PFSK-1 (cell line): ENCODE data around the gene TSPAN2.

ENCODE experiments used
- FOXP2 ChIP-seq: optimal IDR thresholded peaks from 2 replicates; pipeline ENCODE3; 2011; ENCODE audit warnings: borderline replicate concordance, control low read depth, inconsistent platforms; ENCODE audit not compliant: insufficient read depth; ENCODE audit errors: extremely low read length, extremely low read depth
- POLR2AphosphoS5 ChIP-seq: IDR thresholded peaks from 2 replicates; pipeline ENCODE4 v1.6.1; 2012; ENCODE audit warnings: low read depth, mild to moderate bottlenecking, control low read depth, low read length, moderate library complexity
- REST ChIP-seq, 2 experiments: IDR thresholded peaks; 2 replicates each; pipeline versions ENCODE4 v1.6.1 to v1.8.0; 2011 to 2012; ENCODE audit warnings: low read depth in 2 of 2, low read length in 2 of 2, control low read depth in 1 of 2, inconsistent platforms in 1 of 2, mild to moderate bottlenecking in 1 of 2, moderate library complexity in 1 of 2; ENCODE audit not compliant: insufficient read depth in 1 of 2
- SIN3A ChIP-seq: IDR thresholded peaks from 2 replicates; pipeline ENCODE4 v1.6.1; 2012; ENCODE audit warnings: mild to moderate bottlenecking, low read length, moderate library complexity, borderline replicate concordance; ENCODE audit not compliant: insufficient read depth
- TAF1 ChIP-seq: IDR thresholded peaks from 2 replicates; pipeline ENCODE4 v1.6.1; 2012; ENCODE audit warnings: low read length, control low read depth, borderline replicate concordance; ENCODE audit not compliant: insufficient read depth

The TSPAN2 gene

DNA sequence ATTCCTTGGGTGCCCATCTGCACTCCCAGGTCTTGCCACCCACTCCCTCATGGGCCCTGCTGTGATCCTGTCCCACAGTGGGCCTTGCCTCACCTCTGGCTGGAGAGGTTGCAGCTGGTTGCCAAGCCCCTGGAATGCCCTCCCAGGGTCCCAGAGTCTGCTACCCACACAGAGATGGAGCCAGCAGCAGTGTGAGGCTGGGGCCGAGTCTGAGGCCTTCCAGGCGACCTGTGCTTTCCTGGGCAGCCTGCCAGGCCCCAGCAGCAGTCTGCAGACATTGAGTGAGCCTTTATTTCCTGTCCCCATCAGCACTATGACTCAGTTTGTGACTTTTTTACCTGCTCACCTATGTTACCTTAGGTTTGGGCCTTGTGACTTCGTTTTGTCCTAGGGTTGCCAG is 25.0 kb upstream of the TSPAN2 start:
- TF ChIP-seq TAF1 (no peak), FOXP2 (no peak), REST (IDR thresholded peaks at IDR 0.05; ENCODE audit: insufficient read depth in 1 of 2, low read depth in 2 of 2, low read length in 2 of 2) (no peak), SIN3A (no peak), POLR2AphosphoS5 (no peak)

- TF ChIP-seq SIN3A: no peak
- TF ChIP-seq FOXP2: no peak
Observed at GRCh38 chr1:115113766-115114165, 24.5 kb upstream of the TSPAN2 start.

DNA sequence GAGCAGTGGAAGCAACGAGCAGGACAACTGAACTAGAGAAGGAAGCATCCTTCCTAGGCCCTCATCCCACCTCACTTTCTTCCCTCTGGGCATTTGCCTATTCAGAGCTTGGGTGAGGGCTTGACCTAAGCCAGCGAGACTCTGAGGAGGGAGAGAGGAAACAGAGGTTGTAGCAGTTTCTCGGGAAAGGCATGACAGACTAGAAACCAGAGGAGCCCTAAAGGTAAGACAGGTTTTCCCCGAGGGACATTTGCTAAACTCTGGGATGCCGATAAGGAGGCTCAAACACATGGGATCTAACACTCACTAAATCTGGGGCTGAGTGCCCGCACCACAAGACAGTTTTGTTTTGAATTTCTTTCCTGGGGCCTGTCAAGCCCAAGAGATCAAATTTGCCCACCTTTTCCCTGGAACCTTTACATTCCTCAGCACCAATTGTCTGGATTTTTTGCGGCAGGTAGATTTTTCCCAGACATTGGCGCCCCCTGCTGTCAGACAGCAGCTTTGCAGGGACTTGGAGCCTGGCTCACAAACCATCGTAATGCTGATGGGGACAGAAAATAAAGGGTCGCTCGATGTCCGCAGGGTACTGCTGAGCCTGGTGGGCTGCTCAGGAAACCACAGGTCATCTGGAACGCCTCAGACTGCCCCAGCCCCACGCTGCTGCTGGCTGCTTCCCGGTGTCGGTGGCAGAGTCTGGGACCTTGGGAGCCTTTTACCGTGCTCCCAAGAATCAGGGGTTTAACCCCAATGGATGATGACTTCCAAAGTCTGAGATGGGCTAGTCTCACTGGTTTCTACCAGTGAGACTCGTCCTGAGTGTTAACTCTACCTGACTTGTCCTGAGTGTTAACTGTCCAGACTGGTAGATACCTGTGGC is 23.4 kb upstream of the TSPAN2 start:
- TF ChIP-seq TAF1 (no peak), FOXP2 (no peak), POLR2AphosphoS5 (no peak), REST (IDR thresholded peaks at IDR 0.05; ENCODE audit: insufficient read depth in 1 of 2, low read depth in 2 of 2, low read length in 2 of 2) (no peak), SIN3A (no peak)

DNA sequence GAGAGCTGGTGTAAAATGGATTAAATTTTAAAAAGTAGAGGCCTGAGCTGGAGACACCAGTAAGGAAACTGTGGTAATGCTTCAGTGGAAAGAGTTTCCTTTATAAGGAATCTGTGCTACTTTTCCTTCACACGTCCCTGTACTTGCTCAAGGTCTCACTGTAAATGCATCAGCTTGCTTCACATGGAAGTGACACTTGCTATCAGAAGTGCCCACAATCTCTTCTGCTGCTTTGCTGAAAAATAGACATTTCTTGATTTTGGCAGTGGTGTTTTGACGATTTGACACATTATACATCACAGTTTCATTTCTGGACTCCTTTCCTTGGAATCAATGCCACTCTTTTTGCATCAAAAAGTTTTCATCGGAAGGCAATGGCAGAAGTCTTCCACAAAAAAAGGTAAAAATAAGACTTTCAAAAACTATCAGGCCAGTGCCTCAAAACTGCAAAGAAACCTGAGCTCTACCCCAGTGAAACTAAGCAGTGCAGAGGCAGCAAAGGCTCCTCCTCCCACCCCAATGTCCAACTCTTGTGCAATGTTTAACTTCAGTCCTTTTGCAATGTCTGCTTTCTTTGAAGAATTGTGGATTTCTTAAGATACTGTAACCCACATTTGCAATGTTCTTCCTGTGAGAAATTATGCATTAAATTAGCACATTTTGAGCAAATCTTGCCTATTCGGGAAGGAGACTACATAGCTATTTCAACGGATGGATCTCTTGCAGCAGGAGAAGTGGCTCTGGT is 18.4 kb upstream of the TSPAN2 start:
- TF ChIP-seq FOXP2 (no peak), REST (IDR thresholded peaks at IDR 0.05; ENCODE audit: insufficient read depth in 1 of 2, low read depth in 2 of 2, low read length in 2 of 2) (no peak), POLR2AphosphoS5 (no peak), SIN3A (no peak), TAF1 (no peak)

GRCh38 chr1:115105831-115106230 is 16.5 kb upstream of the TSPAN2 start:
- TF ChIP-seq SIN3A (no peak), REST (IDR thresholded peaks at IDR 0.05; ENCODE audit: insufficient read depth in 1 of 2, low read depth in 2 of 2, low read length in 2 of 2) (no peak), FOXP2 (no peak), TAF1 (no peak), POLR2AphosphoS5 (no peak)
